AG04450 (cell line): ENCODE measurements around the gene PPIE. TPM values are rescaled to one million over a fixed set of nuclear protein-coding genes. Genes with fewer than 3 reads are reported as not detected.
A peak's percentile ranks its signal among the peaks of the same experiment; 100 is the strongest.

Experiments used
- CTCF ChIA-PET: fragments of 300-600, 350-600 bp; formaldehyde crosslinking; extraction: SDS; loops from one replicate; lab custom pipeline; 2022; ENCODE audit warnings: antibody characterized with exemption, inconsistent platforms; lab: Charles Lee
- POLR2A ChIA-PET: fragments of 350-600 bp; formaldehyde crosslinking; extraction: SDS; loops from one replicate; lab custom pipeline; 2021; ENCODE audit warnings: antibody characterized with exemption, inconsistent platforms; lab: Yijun Ruan, JAX
- DNase-seq: peaks from one replicate; pipeline ENCODE4 v3.0.0-alpha.2; 2011; ENCODE audit warnings: low read depth, low spot score
- H3K27ac ChIP-seq: one replicate; pipeline ENCODE4 v1.5.1; 2012; ENCODE audit warnings: low read depth, low read length, control low read depth
- H3K27me3 ChIP-seq: one replicate; pipeline ENCODE4 v1.6.0; 2012; ENCODE audit warnings: low read length; ENCODE audit not compliant: control insufficient read depth, insufficient read depth
- H3K4me3 ChIP-seq: 2 replicates; pipeline ENCODE4 v1.5.1; 2011; ENCODE audit warnings: mild to moderate bottlenecking, low read depth, low read length, control low read depth
- H3K9me3 ChIP-seq: 2 replicates; pipeline ENCODE4 v1.5.1; 2012; ENCODE audit warnings: low read length; ENCODE audit not compliant: control insufficient read depth, insufficient read depth
- polyA plus RNA-seq: library from polyadenylated mRNA; depleted of rRNA; stranded (reverse); fragments of >200 nt; gene quantifications from 2 replicates; pipeline ENCODE4 v1.2.3, GENCODE V29; 2011
- TF ChIP-seq, protein P1 (sequence below): IDR thresholded peaks from 2 replicates; pipeline ENCODE4 v1.5.1; 2011; ENCODE audit warnings: low read depth, low read length, control low read depth, inconsistent platforms

Gene PPIE
- polyA plus RNA-seq, 1 experiment: 72.5 TPM

DNA sequence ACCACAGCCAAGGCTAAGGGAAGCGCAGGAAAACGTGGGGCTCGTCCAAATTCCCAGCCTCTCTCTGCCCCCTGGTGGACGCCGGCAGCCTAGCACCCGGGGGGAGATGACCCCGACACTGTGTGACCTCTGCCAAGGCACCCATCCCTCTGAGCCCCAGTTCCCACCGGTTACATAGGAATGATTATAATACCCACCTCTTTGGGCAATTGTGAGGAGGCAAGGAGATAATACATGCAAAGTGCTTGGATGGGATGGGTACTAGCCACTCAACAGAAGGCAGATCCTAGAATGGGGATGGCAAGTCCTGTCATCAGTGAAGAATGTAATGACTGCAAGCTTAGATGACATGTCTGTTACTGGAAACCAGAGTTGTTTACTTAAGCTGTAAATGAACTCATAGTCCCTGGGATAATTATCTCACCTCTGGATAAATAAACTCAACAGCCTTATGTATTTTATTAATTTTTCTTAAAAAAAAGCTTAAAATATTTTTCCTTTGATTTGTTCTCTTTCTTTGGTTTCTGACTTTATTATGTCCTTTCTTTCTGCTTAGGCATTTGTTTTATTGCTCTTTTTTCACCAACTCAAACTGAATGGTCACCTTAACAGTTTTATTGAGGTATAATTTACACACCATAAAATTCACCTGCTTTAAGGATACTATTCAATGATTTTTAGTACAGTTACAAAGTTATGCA lies 61.2 kb downstream of the PPIE start:
- TF ChIP-seq, protein P1, sequence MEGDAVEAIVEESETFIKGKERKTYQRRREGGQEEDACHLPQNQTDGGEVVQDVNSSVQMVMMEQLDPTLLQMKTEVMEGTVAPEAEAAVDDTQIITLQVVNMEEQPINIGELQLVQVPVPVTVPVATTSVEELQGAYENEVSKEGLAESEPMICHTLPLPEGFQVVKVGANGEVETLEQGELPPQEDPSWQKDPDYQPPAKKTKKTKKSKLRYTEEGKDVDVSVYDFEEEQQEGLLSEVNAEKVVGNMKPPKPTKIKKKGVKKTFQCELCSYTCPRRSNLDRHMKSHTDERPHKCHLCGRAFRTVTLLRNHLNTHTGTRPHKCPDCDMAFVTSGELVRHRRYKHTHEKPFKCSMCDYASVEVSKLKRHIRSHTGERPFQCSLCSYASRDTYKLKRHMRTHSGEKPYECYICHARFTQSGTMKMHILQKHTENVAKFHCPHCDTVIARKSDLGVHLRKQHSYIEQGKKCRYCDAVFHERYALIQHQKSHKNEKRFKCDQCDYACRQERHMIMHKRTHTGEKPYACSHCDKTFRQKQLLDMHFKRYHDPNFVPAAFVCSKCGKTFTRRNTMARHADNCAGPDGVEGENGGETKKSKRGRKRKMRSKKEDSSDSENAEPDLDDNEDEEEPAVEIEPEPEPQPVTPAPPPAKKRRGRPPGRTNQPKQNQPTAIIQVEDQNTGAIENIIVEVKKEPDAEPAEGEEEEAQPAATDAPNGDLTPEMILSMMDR: peak; percentile 77
- DNase-seq: peak; percentile 33
- H3K27ac ChIP-seq: no peak overlapping the region
- H3K4me3 ChIP-seq: no peak overlapping the region
- ChIA-PET POLR2A (no interaction called here), CTCF (interaction anchor here (0.6 to 2.0 kb wide), 13 partner anchors 10 to 1652 kb away, joined by 3 to 13 read pairs (median 3); partner anchors contain the start of gene TRIT1)
- H3K27me3 ChIP-seq: peaks cover 5% of the 10 kb centered on the region
- no peaks in the 10 kb centered on the region for H3K9me3 ChIP-seq

DNA sequence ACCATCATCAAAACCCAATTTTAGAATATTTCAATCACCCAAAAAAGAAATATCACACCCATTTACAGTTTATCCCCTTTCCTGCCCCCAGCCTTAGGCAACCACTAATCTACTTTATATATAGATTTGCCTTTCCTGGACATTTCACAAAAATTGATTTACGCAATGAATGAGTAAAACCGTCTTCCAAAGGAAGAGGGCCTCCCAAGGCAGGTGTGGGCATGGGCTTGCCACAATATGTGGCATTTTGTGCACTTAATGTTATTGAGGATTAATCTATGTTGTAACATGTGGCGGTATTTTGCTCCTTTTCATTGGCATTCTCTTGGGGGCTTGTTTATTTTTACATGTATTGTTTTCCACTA lies 61.8 kb downstream of the PPIE start:
- Histone ChIP-seq H3K27ac (no peak overlapping the region), H3K27me3 (peaks cover 5% of the 10 kb centered on the region), H3K9me3 (peaks cover under 1% of the 10 kb centered on the region; the same call in 1 of the 2 replicates), H3K4me3 (no peak overlapping the region)
- POLR2A ChIA-PET: no interaction called here
- CTCF ChIA-PET: interaction anchor here (0.6 to 2.0 kb wide), 12 partner anchors 10 to 1651 kb away, joined by 3 to 13 read pairs (median 3); partner anchors contain the start of gene TRIT1
- TF ChIP-seq, protein P1: no peak
- no peak for DNase-seq

GRCh38 chr1:39802496-39803260 lies 64.0 kb downstream of the PPIE start:
- no peak overlapping the region for H3K4me3 ChIP-seq
- H3K9me3 ChIP-seq: peaks cover 3% of the 10 kb centered on the region
- TF ChIP-seq, protein P1: no peak
- peaks cover 3% of the 10 kb centered on the region for H3K27me3 ChIP-seq
- no peak overlapping the region for H3K27ac ChIP-seq
- DNase-seq: no peak
- ChIA-PET POLR2A (no interaction called here), CTCF (no interaction called here)

DNA sequence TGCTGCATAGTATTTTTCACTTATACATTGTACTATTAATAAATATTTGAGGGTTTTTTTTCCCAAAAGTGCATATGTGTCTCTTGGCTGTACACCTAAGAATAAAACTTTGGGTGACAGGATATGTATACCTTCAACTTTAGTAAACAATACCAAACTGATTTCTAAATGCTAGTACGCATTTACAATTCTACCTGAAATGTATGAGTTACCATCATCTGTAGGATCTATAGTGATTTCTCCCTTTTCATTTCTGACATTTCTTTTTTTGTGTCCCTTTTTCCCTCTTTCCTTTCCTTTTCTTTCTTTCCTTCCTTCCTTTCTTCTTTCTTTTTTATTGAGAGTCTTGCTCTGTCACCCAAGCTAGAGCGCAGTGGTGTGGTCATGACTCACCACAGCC lies 66.7 kb downstream of the PPIE start:
- Histone ChIP-seq H3K27ac (no peak overlapping the region), H3K4me3 (no peak overlapping the region), H3K27me3 (peaks cover 5% of the 10 kb centered on the region), H3K9me3 (peaks cover 3% of the 10 kb centered on the region)
- POLR2A ChIA-PET: no interaction called here
- CTCF ChIA-PET: no interaction called here
- TF ChIP-seq, protein P1: no peak
- DNase-seq: no peak
